Heart left ventricle (tissue), 13 donors: ENCODE results near the gene CYB5B.

Experiments used
- CTCF ChIP-seq, 12 donors: fragments of 200-600 bp; sonication (generic) in 4 of 12; IDR thresholded peaks; one replicate each; pipeline versions ENCODE4 v1.5.0 to v1.8.0; 2018 to 2022; ENCODE audit warnings: antibody characterized with exemption in 12 of 12, mild to moderate bottlenecking in 5 of 12
- POLR2A ChIP-seq, 2 donors: fragments of 450-650 bp; IDR thresholded peaks; one replicate each; pipeline ENCODE4 v1.6.1; 2017; ENCODE audit warnings: antibody characterized with exemption in 2 of 2, mild to moderate bottlenecking in 2 of 2, moderate library complexity in 2 of 2
- donor health status: ischemic (EF 13 %, LVEDD 7.1; RV severe dilation, severe dysfunction).
- donor health status: DM: no; HTN: yes; CAD: no.
- donor health status: DM: no; HTN: no; CAD: no.
- donor health status: ischemic (EF 25% LVEDD 6.9; RV normal size, moderate dysfunction).
- donor health status: ischemic (EF 25% LVEDD 5.7; RV mildly dilated, moderate dysfunction).
- donor health status: ischemic (EF 35%, LVEDD 5.7; RV mildly dilated, moderate dysfunction).
- donor health status: nonischemic (EF 11% LVEDD 7.7; RV severe dilation, severe dysfunction).
- donor health status: DM: yes; HTN: yes; CAD: no.
- donor health status: PGD.
- donor health status: ischemic (EF 29% LVEDD 5.4; RV normal size, mild dysfunction).
- donor health status: nonischemic (EF 23%, LVEDD 6.1; RV moderate dilation, normal function).

GRCh38 chr16:69406780-69407331, 17.6 kb upstream of the CYB5B start:
- TF ChIP-seq CTCF (IDR thresholded peaks at IDR 0.05): no peak
- no peak for TF ChIP-seq POLR2A (IDR thresholded peaks at IDR 0.05)
